NCI-H748 treated with DMSO at 0.1 percent for 48 hours (cell line): ENCODE results near the gene CTSF.
A peak's percentile ranks its signal among the peaks of the same experiment; 100 is the strongest.
"Not testable (repeated sequence)": the region's sequence is repeated elsewhere in the genome, so short reads cannot be mapped to it uniquely, and the experiment has no call there.

Source experiments
- DNase-seq: peaks from one replicate; lab custom pipeline; 2025; lab: John Stamatoyannopoulos, UW

Gene CTSF

GRCh38 chr11:66589996-66590675 is 21.7 kb upstream of the CTSF start:
- no peak for DNase-seq

GRCh38 chr11:66589315-66589714 is 20.9 kb upstream of the CTSF start:
- not testable (repeated sequence) for DNase-seq

- DNase-seq, result no peak
Observed at GRCh38 chr11:66586136-66586535, 17.7 kb upstream of the CTSF start.

- DNase-seq, result not testable (repeated sequence)
Observed at GRCh38 chr11:66585447-66585846, 17.0 kb upstream of the CTSF start.

- not testable (repeated sequence) for DNase-seq
Observed at GRCh38 chr11:66582565-66583147, 14.2 kb upstream of the CTSF start.

GRCh38 chr11:66581261-66581660 is 12.9 kb upstream of the CTSF start:
- no peak for DNase-seq

- no peak for DNase-seq
Observed at GRCh38 chr11:66580803-66581202, 12.4 kb upstream of the CTSF start.

GRCh38 chr11:66579017-66579606 is 10.7 kb upstream of the CTSF start:
- DNase-seq, result peak; percentile 21

GRCh38 chr11:66570850-66571180 is 2.4 kb upstream of the CTSF start:
- no peak for DNase-seq

- DNase-seq, result no peak
Observed at GRCh38 chr11:66570079-66570849, 1.9 kb upstream of the CTSF start.

- no peak for DNase-seq
Observed at GRCh38 chr11:66569076-66569475, 670 bp upstream of the CTSF start.

GRCh38 chr11:66567787-66568123 is 651 bp downstream of the CTSF start:
- DNase-seq, result no peak

GRCh38 chr11:66566221-66566620 is 2.2 kb downstream of the CTSF start:
- no peak for DNase-seq

GRCh38 chr11:66564984-66565383 is 3.4 kb downstream of the CTSF start:
- no peak for DNase-seq

- DNase-seq, result no peak
Observed at GRCh38 chr11:66564538-66564937, 3.9 kb downstream of the CTSF start.

- DNase-seq, result no peak
Observed at GRCh38 chr11:66563832-66564231, 4.6 kb downstream of the CTSF start.

GRCh38 chr11:66562907-66563583 is 5.4 kb downstream of the CTSF start:
- DNase-seq, result no peak

- DNase-seq, result no peak
Observed at GRCh38 chr11:66562275-66562674, 6.1 kb downstream of the CTSF start.

- DNase-seq, result no peak
Observed at GRCh38 chr11:66561975-66562248, 6.5 kb downstream of the CTSF start.

- no peak for DNase-seq
Observed at GRCh38 chr11:66561178-66561974, 7.0 kb downstream of the CTSF start.

GRCh38 chr11:66559866-66560676 is 8.3 kb downstream of the CTSF start:
- DNase-seq, result no peak
